HEK293 (cell line): ENCODE measurements around the gene METTL23.
"Not testable (repeated sequence)": the region's sequence is repeated elsewhere in the genome, so short reads cannot be mapped to it uniquely, and the experiment has no call there.

Source experiments
- CTCF ChIA-PET: fragments of 350-600 bp; formaldehyde crosslinking; extraction: SDS; loops from one replicate; lab custom pipeline; 2021; ENCODE audit warnings: antibody characterized with exemption; lab: Yijun Ruan, JAX
- POLR2A ChIA-PET: fragments of 300-600 bp; formaldehyde crosslinking; extraction: SDS; loops from one replicate; lab custom pipeline; 2020; ENCODE audit warnings: antibody characterized with exemption, inconsistent platforms; lab: Yijun Ruan, JAX
- H3K27ac ChIP-seq: fragments of 200-500 bp; sonication (Bioruptor generic); 2 replicates; pipeline ENCODE4 v1.5.1; 2014; ENCODE audit warnings: low read depth, low read length, control low read depth, inconsistent platforms; ENCODE audit errors: extremely low read depth
- H3K36me3 ChIP-seq, 2 experiments: fragments of 200-500 bp in 1 of 2; sonication (Bioruptor generic) in 1 of 2; 1 replicate in 1 of 2; 2 replicates in 1 of 2; pipeline ENCODE4 v1.5.1; 2014 to 2017; ENCODE audit warnings: inconsistent platforms in 2 of 2, low read length in 2 of 2; ENCODE audit not compliant: control insufficient read depth in 2 of 2, insufficient read depth in 1 of 2
- H3K4me1 ChIP-seq: fragments of 200-500 bp; sonication (Bioruptor generic); 2 replicates; pipeline ENCODE4 v1.5.1; 2014; ENCODE audit warnings: mild to moderate bottlenecking, low read length, inconsistent platforms; ENCODE audit not compliant: control insufficient read depth, insufficient read depth
- H3K4me3 ChIP-seq: 2 replicates; pipeline ENCODE4 v1.5.1; 2011; ENCODE audit warnings: low read depth, mild to moderate bottlenecking, control low read depth, low read length, moderate library complexity
- H3K9me3 ChIP-seq: fragments of 200-500 bp; sonication (Bioruptor generic); 2 replicates; pipeline ENCODE4 v1.5.1; 2014; ENCODE audit warnings: low read depth, low read length, inconsistent platforms; ENCODE audit not compliant: control insufficient read depth, insufficient read depth
- HOXC10 ChIP-seq: sonication (generic); formaldehyde crosslinking; IDR thresholded peaks from 2 replicates; pipeline ENCODE4 v1.8.1; 2023; ENCODE audit warnings: mild to moderate bottlenecking, missing genetic modification reagents
- KLF1 ChIP-seq: fragments of 450-650 bp; formaldehyde crosslinking; IDR thresholded peaks from 2 replicates; pipeline ENCODE4 v1.5.1; 2016; ENCODE audit warnings: missing biosample characterization, missing genetic modification characterization
- OVOL3 ChIP-seq: fragments of 450-650 bp; formaldehyde crosslinking; IDR thresholded peaks from 2 replicates; pipeline ENCODE4 v1.5.1; 2016; ENCODE audit warnings: missing biosample characterization, missing genetic modification characterization
- SP2 ChIP-seq: fragments of 450-650 bp; formaldehyde crosslinking; IDR thresholded peaks from 2 replicates; pipeline ENCODE4 v1.5.1; 2016; ENCODE audit warnings: missing biosample characterization, missing genetic modification characterization
- TRIM28 ChIP-seq: IDR thresholded peaks from 2 replicates; pipeline ENCODE4 v1.6.1; 2011; ENCODE audit warnings: low read length, control low read depth, borderline replicate concordance
- ZFHX2 ChIP-seq: fragments of 450-650 bp; formaldehyde crosslinking; conservative IDR thresholded peaks from 2 replicates; pipeline ENCODE4 v1.5.1; 2016; ENCODE audit warnings: missing biosample characterization, missing genetic modification characterization
- ZNF121 ChIP-seq: fragments of 450-650 bp; formaldehyde crosslinking; IDR thresholded peaks from 2 replicates; pipeline ENCODE4 v1.5.1; 2016; ENCODE audit warnings: missing biosample characterization, missing genetic modification characterization
- ZNF239 ChIP-seq: fragments of 450-650 bp; formaldehyde crosslinking; IDR thresholded peaks from 2 replicates; pipeline ENCODE4 v1.5.1; 2016; ENCODE audit warnings: missing biosample characterization, missing genetic modification characterization
- ZNF24 ChIP-seq: fragments of 450-650 bp; formaldehyde crosslinking; IDR thresholded peaks from 2 replicates; pipeline ENCODE4 v1.5.1; 2016; ENCODE audit warnings: missing biosample characterization, missing genetic modification characterization
- ZNF248 ChIP-seq: fragments of 450-650 bp; formaldehyde crosslinking; IDR thresholded peaks from 2 replicates; pipeline ENCODE4 v1.5.1; 2017; ENCODE audit warnings: missing biosample characterization, missing genetic modification characterization
- ZNF324 ChIP-seq: fragments of 450-650 bp; formaldehyde crosslinking; IDR thresholded peaks from 2 replicates; pipeline ENCODE4 v1.5.1; 2016; ENCODE audit warnings: missing biosample characterization, missing genetic modification characterization
- ZNF341 ChIP-seq: fragments of 450-650 bp; formaldehyde crosslinking; IDR thresholded peaks from 2 replicates; pipeline ENCODE4; 2016; ENCODE audit warnings: low read depth, missing biosample characterization, missing genetic modification characterization
- ZNF776 ChIP-seq: fragments of 450-650 bp; formaldehyde crosslinking; IDR thresholded peaks from 2 replicates; pipeline ENCODE4 v1.5.0; 2017; ENCODE audit warnings: missing biosample characterization, missing genetic modification characterization, borderline replicate concordance
- TF ChIP-seq, protein P1 (sequence below): fragments of 450-650 bp; formaldehyde crosslinking; IDR thresholded peaks from 2 replicates; pipeline ENCODE4 v1.5.1; 2016; ENCODE audit warnings: missing biosample characterization, missing genetic modification characterization
- TF ChIP-seq, protein P2 (sequence below): fragments of 450-650 bp; formaldehyde crosslinking; IDR thresholded peaks from 2 replicates; pipeline ENCODE4 v1.5.1; 2016; ENCODE audit warnings: missing biosample characterization, missing genetic modification characterization
- TF ChIP-seq, protein P3 (sequence below): fragments of 450-650 bp; IDR thresholded peaks from 2 replicates; pipeline ENCODE4 v1.5.1; 2018; ENCODE audit warnings: missing biosample characterization, mild to moderate bottlenecking, missing genetic modification characterization

Gene METTL23

DNA sequence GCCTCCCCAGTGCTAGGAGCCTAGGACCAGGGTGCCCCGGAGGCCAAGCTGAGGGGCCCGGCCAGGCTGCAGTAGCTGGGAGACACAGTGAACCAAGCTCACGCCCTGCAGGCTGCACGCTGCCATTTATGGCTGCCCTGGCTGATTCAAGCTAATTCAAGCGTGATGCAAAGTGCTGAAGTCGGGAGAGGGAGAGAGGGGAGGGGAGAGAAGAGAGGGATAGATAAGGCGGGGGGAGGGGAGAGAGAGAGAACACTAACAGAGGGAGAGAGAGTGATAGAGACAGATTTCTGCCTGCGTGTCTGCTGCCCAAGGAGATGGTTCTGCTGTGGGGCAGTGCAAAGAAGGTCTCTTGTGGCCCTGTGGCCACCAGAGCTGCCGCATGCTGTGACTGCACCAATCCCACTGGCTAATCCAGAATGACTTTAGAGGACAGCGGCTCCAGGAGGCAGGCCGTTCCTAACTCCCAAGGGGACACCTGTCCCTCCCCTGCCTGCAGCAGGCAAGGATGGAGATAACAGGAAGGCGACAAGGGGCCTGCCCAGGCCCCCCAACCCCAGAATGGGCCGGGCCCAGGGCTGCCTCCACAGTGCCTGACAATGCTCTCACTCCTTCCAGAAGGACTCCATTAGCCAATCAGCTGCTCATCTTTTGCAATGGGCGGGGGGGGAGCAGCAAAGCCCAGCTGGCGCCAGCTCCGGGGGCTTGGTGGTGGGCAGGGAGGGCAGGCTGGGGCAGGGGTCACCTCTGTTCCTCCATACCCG lies 28.8 kb upstream of the METTL23 start (continued):
- TF ChIP-seq OVOL3 (tag by site-specific recombination) (no peak), ZNF121 (tag by site-specific recombination) (no peak)

DNA sequence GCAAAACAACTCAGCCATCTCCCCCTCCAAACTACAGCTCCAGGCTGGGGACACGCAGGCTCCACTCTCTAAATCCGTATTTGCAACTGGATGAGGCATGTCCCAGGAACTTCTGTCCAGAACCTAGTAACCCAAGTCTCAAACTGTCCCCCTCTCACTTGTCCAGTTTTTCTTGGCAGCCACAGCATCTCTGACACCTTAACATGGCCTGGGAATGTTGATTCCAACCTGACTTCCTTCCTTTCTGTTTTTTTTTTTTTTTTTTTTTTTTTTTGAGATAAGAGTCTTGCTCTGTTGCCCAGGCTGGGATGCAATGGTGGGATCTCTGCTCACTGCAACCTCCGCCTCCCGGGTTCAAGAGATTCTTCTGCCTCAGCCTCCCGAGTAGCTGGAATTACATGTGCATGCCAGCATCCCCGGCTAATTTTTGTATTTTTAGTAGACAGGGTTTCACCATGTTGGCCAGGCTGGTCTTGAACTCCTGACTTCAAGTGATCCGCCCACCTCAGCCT lies 28.1 kb upstream of the METTL23 start:
- TF ChIP-seq, protein P1, sequence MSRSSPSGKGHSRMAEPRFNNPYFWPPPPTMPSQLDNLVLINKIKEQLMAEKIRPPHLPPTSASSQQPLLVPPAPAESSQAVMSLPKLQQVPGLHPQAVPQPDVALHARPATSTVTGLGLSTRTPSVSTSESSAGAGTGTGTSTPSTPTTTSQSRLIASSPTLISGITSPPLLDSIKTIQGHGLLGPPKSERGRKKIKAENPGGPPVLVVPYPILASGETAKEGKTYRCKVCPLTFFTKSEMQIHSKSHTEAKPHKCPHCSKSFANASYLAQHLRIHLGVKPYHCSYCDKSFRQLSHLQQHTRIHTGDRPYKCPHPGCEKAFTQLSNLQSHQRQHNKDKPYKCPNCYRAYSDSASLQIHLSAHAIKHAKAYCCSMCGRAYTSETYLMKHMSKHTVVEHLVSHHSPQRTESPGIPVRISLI (tag by site-specific recombination): peak; percentile 70; the same call in 1 of the 2 replicates
- TF ChIP-seq ZFHX2 (tag by site-specific recombination) (peak; percentile 36; the same call in 1 of the 2 replicates), KLF1 (tag by site-specific recombination) (peak; percentile 44; the same call in 1 of the 2 replicates), ZNF121 (tag by site-specific recombination) (peak; percentile 93)
- H3K4me3 ChIP-seq, H3K9me3 ChIP-seq, H3K36me3 ChIP-seq: not testable (repeated sequence)
- Histone ChIP-seq H3K27ac (peak overlapping the region; percentile 79; the same call in 1 of the 2 replicates), H3K4me1 (peaks cover 40% of the 10 kb centered on the region)
- ChIA-PET CTCF (interaction anchor here (0.6 to 2.2 kb wide), 9 partner anchors 10 to 252 kb away, joined by 3 to 14 read pairs (median 6); no protein-coding TSS in a partner anchor), POLR2A (interaction anchor here (0.7 to 2.5 kb wide), 11 partner anchors 10 to 141 kb away, joined by 3 to 17 read pairs (median 7); partner anchors contain the start of gene MXRA7)

DNA sequence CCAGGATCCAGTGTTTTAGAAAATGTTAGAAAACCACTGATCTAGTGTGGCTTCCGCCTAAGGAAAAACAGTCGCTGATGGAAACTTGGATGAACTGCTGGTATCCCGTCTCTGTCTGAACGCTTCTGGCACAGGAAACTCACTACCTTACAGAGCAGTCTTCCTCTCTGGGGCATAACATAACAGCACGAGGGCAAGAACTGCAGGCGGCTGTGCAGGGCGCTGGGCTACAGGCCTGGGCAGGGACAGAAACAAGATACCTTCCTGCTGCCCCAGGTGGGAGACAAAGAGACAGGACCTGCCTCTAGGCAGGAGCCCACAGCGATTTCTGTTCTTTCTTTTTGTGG lies 26.4 kb upstream of the METTL23 start:
- Histone ChIP-seq H3K4me3 (no peak overlapping the region; the same call in 1 of the 2 replicates), H3K9me3 (no peaks in the 10 kb centered on the region), H3K4me1 (peaks cover 40% of the 10 kb centered on the region), H3K27ac (peak overlapping the region; percentile 56), H3K36me3 (peaks cover 4 to 6% of the 10 kb centered on the region in 2 experiments; a peak in 2 of 3 replicates)
- TF ChIP-seq, protein P2, sequence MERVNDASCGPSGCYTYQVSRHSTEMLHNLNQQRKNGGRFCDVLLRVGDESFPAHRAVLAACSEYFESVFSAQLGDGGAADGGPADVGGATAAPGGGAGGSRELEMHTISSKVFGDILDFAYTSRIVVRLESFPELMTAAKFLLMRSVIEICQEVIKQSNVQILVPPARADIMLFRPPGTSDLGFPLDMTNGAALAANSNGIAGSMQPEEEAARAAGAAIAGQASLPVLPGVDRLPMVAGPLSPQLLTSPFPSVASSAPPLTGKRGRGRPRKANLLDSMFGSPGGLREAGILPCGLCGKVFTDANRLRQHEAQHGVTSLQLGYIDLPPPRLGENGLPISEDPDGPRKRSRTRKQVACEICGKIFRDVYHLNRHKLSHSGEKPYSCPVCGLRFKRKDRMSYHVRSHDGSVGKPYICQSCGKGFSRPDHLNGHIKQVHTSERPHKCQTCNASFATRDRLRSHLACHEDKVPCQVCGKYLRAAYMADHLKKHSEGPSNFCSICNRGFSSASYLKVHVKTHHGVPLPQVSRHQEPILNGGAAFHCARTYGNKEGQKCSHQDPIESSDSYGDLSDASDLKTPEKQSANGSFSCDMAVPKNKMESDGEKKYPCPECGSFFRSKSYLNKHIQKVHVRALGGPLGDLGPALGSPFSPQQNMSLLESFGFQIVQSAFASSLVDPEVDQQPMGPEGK (tag by site-specific recombination): no peak
- TF ChIP-seq HOXC10 (0 out of 2 replicates have a peak, but pooled peaks have one; percentile 89), ZNF776 (tag by site-specific recombination) (no peak), ZNF341 (tag by site-specific recombination) (no peak), ZNF24 (no peak), ZNF324 (tag by site-specific recombination) (no peak), SP2 (tag by site-specific recombination) (no peak), ZNF248 (tag by site-specific recombination) (no peak), ZNF239 (tag by site-specific recombination) (no peak), TRIM28 (peak; percentile 9; the same call in 1 of the 2 replicates)
- TF ChIP-seq, protein P3, sequence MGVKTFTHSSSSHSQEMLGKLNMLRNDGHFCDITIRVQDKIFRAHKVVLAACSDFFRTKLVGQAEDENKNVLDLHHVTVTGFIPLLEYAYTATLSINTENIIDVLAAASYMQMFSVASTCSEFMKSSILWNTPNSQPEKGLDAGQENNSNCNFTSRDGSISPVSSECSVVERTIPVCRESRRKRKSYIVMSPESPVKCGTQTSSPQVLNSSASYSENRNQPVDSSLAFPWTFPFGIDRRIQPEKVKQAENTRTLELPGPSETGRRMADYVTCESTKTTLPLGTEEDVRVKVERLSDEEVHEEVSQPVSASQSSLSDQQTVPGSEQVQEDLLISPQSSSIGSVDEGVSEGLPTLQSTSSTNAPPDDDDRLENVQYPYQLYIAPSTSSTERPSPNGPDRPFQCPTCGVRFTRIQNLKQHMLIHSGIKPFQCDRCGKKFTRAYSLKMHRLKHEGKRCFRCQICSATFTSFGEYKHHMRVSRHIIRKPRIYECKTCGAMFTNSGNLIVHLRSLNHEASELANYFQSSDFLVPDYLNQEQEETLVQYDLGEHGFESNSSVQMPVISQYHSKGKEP: no peak
- ChIA-PET CTCF (interaction anchor here (0.6 to 5.1 kb wide), 3 partner anchors 14 to 827 kb away, joined by 3 to 38 read pairs (median 4); no protein-coding TSS in a partner anchor), POLR2A (interaction anchor here (1.1 to 1.8 kb wide), 5 partner anchors 17 to 116 kb away, joined by 3 to 7 read pairs (median 4); partner anchors contain the start of gene MFSD11)
